SK-N-SH (cell line): ENCODE data around the gene TUBGCP6. TPM values are rescaled to one million over a fixed set of nuclear protein-coding genes. Genes with fewer than 3 reads are reported as not detected.

Experiments used
- CTCF ChIA-PET: fragments of 300-600, 350-600 bp; formaldehyde crosslinking; extraction: SDS; loops from one replicate; lab custom pipeline; 2021; lab: Yijun Ruan, JAX
- POLR2A ChIA-PET: fragments of 350-600 bp; sonication (Branson Sonifier 250); formaldehyde crosslinking; extraction: SDS; loops from one replicate; lab custom pipeline; 2020; ENCODE audit warnings: antibody characterized with exemption, inconsistent platforms; lab: Yijun Ruan, JAX
- DNase-seq: peaks from one replicate; pipeline ENCODE4 v3.0.0; 2012
- H2AFZ ChIP-seq: fragments of 200-600 bp; sonication (generic); 2 replicates; pipeline ENCODE4 v1.8.1; 2016; ENCODE audit warnings: antibody characterized with exemption, mild to moderate bottlenecking, low read depth
- H3F3A ChIP-seq: fragments of 200-600 bp; sonication (generic); replicated peaks from 2 replicates; pipeline ENCODE3; 2016; ENCODE audit warnings: antibody characterized with exemption, mild to moderate bottlenecking; ENCODE audit not compliant: insufficient read depth
- H3K27ac ChIP-seq, 2 experiments: fragments of 200-500 bp in 1 of 2; fragments of 200-600 bp in 1 of 2; sonication (Bioruptor generic) in 1 of 2; sonication (generic), shearing (Covaris generic) in 1 of 2; 2 replicates each; pipeline versions ENCODE4 v1.5.1 to v1.6.1; 2014 to 2016; ENCODE audit warnings: low read depth in 2 of 2, inconsistent platforms in 1 of 2, low read length in 1 of 2, mild to moderate bottlenecking in 1 of 2, mixed read lengths in 1 of 2
- H3K27me3 ChIP-seq: fragments of 200-600 bp; sonication (generic), shearing (Covaris generic); 2 replicates; pipeline ENCODE4 v1.6.1; 2016; ENCODE audit warnings: mixed run types; ENCODE audit not compliant: insufficient read depth
- H3K36me3 ChIP-seq, 2 experiments: fragments of 200-500 bp in 1 of 2; fragments of 200-600 bp in 1 of 2; sonication (Bioruptor generic) in 1 of 2; sonication (generic) in 1 of 2; replicated peaks in 1 of 2; 2 replicates each; pipeline versions ENCODE3 to v1.5.1; 2014 to 2016; ENCODE audit warnings: low read length in 1 of 2, mild to moderate bottlenecking in 1 of 2; ENCODE audit not compliant: insufficient read depth in 2 of 2, control insufficient read depth in 1 of 2
- H3K4me1 ChIP-seq, 2 experiments: fragments of 200-500 bp in 1 of 2; fragments of 200-600 bp in 1 of 2; sonication (Bioruptor generic) in 1 of 2; sonication (generic), shearing (Covaris generic) in 1 of 2; 2 replicates each; pipeline versions ENCODE4 v1.5.1 to v1.6.1; 2014 to 2016; ENCODE audit warnings: low read depth in 1 of 2, low read length in 1 of 2, mixed run types in 1 of 2; ENCODE audit not compliant: insufficient read depth in 2 of 2, control insufficient read depth in 1 of 2
- H3K4me2 ChIP-seq: fragments of 200-600 bp; sonication (generic), shearing (Covaris generic); 2 replicates; pipeline ENCODE4 v1.6.1; 2017; ENCODE audit warnings: mixed run types
- H3K4me3 ChIP-seq, 2 experiments: fragments of 200-500 bp in 1 of 2; fragments of 200-600 bp in 1 of 2; sonication (Bioruptor generic) in 1 of 2; sonication (generic), shearing (Covaris generic) in 1 of 2; 2 replicates each; pipeline versions ENCODE4 v1.5.1 to v1.8.1; 2014 to 2016; ENCODE audit warnings: low read depth in 2 of 2, inconsistent platforms in 1 of 2, low read length in 1 of 2, mild to moderate bottlenecking in 1 of 2, mixed read lengths in 1 of 2, moderate library complexity in 1 of 2
- H3K79me2 ChIP-seq: fragments of 200-600 bp; sonication (generic); 2 replicates; pipeline ENCODE4 v1.8.1; 2017; ENCODE audit warnings: mild to moderate bottlenecking; ENCODE audit not compliant: insufficient read depth
- H3K9ac ChIP-seq: fragments of 200-600 bp; sonication (generic); 2 replicates; pipeline ENCODE4 v1.6.1; 2017; ENCODE audit warnings: mixed run types
- H3K9me2 ChIP-seq: fragments of 200-600 bp; sonication (generic); 2 replicates; pipeline ENCODE4 v1.6.1; 2017; ENCODE audit warnings: mixed run types
- H3K9me3 ChIP-seq: fragments of 200-600 bp; sonication (generic); 2 replicates; pipeline ENCODE4 v1.6.1; 2017; ENCODE audit warnings: mixed run types, mild to moderate bottlenecking, moderate library complexity
- H4K20me1 ChIP-seq: fragments of 200-600 bp; sonication (generic); 2 replicates; pipeline ENCODE4 v1.6.1; 2017; ENCODE audit warnings: mild to moderate bottlenecking, mixed run types; ENCODE audit not compliant: insufficient read depth
- FOSL2 ChIP-seq: IDR thresholded peaks from 2 replicates; pipeline ENCODE4 v1.4.0; 2012; ENCODE audit warnings: low read depth, mild to moderate bottlenecking, moderate library complexity, borderline replicate concordance
- FOXM1 ChIP-seq: IDR thresholded peaks from 2 replicates; pipeline ENCODE4 v1.4.0; 2012; ENCODE audit warnings: low read depth, mild to moderate bottlenecking
- GABPA ChIP-seq: IDR thresholded peaks from 2 replicates; pipeline ENCODE4 v1.4.0; 2012; ENCODE audit warnings: low read depth, mild to moderate bottlenecking
- MXI1 ChIP-seq: IDR thresholded peaks from 2 replicates; pipeline ENCODE4 v1.6.1; 2012; ENCODE audit warnings: mild to moderate bottlenecking, low read depth, low read length, improper control_type of control experiment
- NFIC ChIP-seq: IDR thresholded peaks from 2 replicates; pipeline ENCODE4 v1.4.0; 2012; ENCODE audit warnings: borderline replicate concordance
- POLR2AphosphoS5 ChIP-seq: IDR thresholded peaks from 2 replicates; pipeline ENCODE4 v1.6.1; 2012; ENCODE audit warnings: low read depth, low read length
- RAD21 ChIP-seq: IDR thresholded peaks from 2 replicates; pipeline ENCODE4 v1.6.1; 2012; ENCODE audit warnings: mild to moderate bottlenecking, low read length
- RXRA ChIP-seq: IDR thresholded peaks from 2 replicates; pipeline ENCODE4 v1.4.0; 2012; ENCODE audit warnings: low read depth, mild to moderate bottlenecking, borderline replicate concordance
- SMC3 ChIP-seq: IDR thresholded peaks from 2 replicates; pipeline ENCODE4 v1.6.1; 2012; ENCODE audit warnings: low read depth, low read length, improper control_type of control experiment
- TEAD4 ChIP-seq: IDR thresholded peaks from 2 replicates; pipeline ENCODE4 v1.4.0; 2012; ENCODE audit warnings: mild to moderate bottlenecking, borderline replicate concordance; ENCODE audit not compliant: insufficient read depth
- YY1 ChIP-seq: IDR thresholded peaks from 2 replicates; pipeline ENCODE4 v1.4.0; 2012; ENCODE audit warnings: low read depth, mild to moderate bottlenecking
- WGBS: methylation state at CpG from one replicate; pipeline ENCODE4 v1.1.6; 2017; ENCODE audit warnings: low lambda C conversion rate; 5-methylcytosine and 5-hydroxymethylcytosine counted together
- polyA plus RNA-seq, 3 experiments: library from polyadenylated mRNA; depleted of rRNA; stranded (reverse); fragments of >200 nt; gene quantifications; 2 replicates each; pipeline ENCODE4 v1.2.3, GENCODE V29; 2012
- TF ChIP-seq, protein P1 (sequence below): IDR thresholded peaks from 2 replicates; pipeline ENCODE4; 2012
- TF ChIP-seq, protein P2 (sequence below): IDR thresholded peaks from 2 replicates; pipeline ENCODE4 v1.6.1; 2012; ENCODE audit warnings: mild to moderate bottlenecking, low read depth, low read length, moderate library complexity
- TF ChIP-seq, protein P3 (sequence below): IDR thresholded peaks from 2 replicates; pipeline ENCODE4 v1.4.0; 2012; ENCODE audit warnings: low read depth, borderline replicate concordance

Gene TUBGCP6
- polyA plus RNA-seq, 1 of the 3 experiments (the other 2 are of a cell fraction) = 40.4 TPM

DNA sequence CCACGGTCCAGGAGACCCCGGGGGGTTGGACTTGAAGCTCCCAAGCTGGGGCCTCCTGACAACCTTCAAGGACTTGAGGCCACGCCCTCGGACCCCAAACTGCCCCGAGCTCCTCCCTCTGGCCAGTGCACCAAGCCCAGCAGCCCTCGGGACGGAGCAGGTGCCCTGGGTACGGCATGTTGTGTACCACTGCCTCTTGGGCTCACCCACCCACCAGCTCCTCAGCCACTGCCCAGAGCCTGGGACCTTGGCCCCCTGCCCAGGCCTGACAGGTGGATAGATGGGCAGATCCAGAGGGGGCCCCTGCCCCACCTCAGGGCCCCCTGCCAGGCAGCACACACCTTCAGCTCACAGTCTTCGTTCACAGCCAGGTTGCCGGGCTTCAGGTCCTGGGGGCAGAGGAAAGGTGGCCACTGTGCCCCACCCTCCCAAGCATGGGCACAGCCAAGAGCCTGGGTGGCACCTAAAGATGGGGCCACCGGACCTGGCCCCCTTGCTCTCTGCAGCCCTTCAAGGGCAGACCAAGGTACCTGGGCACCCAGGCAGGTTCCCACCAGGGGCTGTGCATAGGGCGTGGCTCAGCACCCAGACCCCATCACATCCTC is 11.5 kb upstream of the TUBGCP6 start (continued):
- TF ChIP-seq FOXM1 = no peak
- no peak for TF ChIP-seq NFIC

DNA sequence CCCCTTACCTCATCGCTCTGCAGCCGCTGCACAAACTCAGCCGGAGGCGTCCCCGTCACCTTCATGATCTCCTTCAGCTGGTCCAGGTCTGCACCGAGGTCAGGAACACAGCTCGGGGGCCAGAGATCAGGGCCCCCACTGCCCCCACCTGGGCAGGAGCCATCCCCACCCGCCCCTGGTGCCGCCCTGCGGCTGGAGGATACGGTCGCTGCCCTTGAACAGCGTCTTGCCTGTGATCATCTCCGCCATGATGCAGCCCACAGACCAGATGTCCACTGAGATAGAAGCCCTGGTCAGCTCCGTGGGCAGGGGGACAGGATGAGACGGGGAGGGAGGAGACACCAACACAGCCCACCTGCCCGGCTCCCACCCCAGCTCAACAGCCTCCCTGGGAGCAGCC is 10.8 kb upstream of the TUBGCP6 start:
- CTCF ChIA-PET = interaction anchor here (0.8 to 2.4 kb wide), 5 partner anchors 8 to 86 kb away, joined by 3 to 11 read pairs (median 3); no protein-coding TSS in a partner anchor
- 92% methylated on average over 7 of the region's 17 CpGs for WGBS
- Histone ChIP-seq H3K9me2 (no peaks in the 10 kb centered on the region), H3F3A (peaks cover 13% of the 10 kb centered on the region), H4K20me1 (0 out of 2 replicates have a peak, but pooled peaks cover 7% of the 10 kb centered on the region), H3K4me2 (no peak overlapping the region), H3K4me1 (peaks cover 0 to 20% of the 10 kb centered on the region in 2 experiments; a peak in 1 of 4 replicates), H3K27ac (no peak overlapping the region)
- POLR2A ChIA-PET = no interaction called here
- no peak for DNase-seq
- TF ChIP-seq POLR2AphosphoS5 = no peak
- TF ChIP-seq, protein P1, sequence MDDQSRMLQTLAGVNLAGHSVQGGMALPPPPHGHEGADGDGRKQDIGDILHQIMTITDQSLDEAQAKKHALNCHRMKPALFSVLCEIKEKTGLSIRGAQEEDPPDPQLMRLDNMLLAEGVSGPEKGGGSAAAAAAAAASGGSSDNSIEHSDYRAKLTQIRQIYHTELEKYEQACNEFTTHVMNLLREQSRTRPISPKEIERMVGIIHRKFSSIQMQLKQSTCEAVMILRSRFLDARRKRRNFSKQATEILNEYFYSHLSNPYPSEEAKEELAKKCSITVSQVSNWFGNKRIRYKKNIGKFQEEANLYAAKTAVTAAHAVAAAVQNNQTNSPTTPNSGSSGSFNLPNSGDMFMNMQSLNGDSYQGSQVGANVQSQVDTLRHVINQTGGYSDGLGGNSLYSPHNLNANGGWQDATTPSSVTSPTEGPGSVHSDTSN = no peak
- TF ChIP-seq TEAD4 = no peak
- no peak for TF ChIP-seq GABPA
- TF ChIP-seq, protein P2, sequence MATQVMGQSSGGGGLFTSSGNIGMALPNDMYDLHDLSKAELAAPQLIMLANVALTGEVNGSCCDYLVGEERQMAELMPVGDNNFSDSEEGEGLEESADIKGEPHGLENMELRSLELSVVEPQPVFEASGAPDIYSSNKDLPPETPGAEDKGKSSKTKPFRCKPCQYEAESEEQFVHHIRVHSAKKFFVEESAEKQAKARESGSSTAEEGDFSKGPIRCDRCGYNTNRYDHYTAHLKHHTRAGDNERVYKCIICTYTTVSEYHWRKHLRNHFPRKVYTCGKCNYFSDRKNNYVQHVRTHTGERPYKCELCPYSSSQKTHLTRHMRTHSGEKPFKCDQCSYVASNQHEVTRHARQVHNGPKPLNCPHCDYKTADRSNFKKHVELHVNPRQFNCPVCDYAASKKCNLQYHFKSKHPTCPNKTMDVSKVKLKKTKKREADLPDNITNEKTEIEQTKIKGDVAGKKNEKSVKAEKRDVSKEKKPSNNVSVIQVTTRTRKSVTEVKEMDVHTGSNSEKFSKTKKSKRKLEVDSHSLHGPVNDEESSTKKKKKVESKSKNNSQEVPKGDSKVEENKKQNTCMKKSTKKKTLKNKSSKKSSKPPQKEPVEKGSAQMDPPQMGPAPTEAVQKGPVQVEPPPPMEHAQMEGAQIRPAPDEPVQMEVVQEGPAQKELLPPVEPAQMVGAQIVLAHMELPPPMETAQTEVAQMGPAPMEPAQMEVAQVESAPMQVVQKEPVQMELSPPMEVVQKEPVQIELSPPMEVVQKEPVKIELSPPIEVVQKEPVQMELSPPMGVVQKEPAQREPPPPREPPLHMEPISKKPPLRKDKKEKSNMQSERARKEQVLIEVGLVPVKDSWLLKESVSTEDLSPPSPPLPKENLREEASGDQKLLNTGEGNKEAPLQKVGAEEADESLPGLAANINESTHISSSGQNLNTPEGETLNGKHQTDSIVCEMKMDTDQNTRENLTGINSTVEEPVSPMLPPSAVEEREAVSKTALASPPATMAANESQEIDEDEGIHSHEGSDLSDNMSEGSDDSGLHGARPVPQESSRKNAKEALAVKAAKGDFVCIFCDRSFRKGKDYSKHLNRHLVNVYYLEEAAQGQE = no peak
- no peak for TF ChIP-seq YY1
- TF ChIP-seq FOXM1 = no peak
- TF ChIP-seq RAD21 = no peak
- TF ChIP-seq SMC3 = no peak
- TF ChIP-seq, protein P3, sequence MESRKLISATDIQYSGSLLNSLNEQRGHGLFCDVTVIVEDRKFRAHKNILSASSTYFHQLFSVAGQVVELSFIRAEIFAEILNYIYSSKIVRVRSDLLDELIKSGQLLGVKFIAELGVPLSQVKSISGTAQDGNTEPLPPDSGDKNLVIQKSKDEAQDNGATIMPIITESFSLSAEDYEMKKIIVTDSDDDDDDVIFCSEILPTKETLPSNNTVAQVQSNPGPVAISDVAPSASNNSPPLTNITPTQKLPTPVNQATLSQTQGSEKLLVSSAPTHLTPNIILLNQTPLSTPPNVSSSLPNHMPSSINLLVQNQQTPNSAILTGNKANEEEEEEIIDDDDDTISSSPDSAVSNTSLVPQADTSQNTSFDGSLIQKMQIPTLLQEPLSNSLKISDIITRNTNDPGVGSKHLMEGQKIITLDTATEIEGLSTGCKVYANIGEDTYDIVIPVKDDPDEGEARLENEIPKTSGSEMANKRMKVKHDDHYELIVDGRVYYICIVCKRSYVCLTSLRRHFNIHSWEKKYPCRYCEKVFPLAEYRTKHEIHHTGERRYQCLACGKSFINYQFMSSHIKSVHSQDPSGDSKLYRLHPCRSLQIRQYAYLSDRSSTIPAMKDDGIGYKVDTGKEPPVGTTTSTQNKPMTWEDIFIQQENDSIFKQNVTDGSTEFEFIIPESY = no peak
- TF ChIP-seq RXRA = no peak
- no peak for TF ChIP-seq MXI1
- TF ChIP-seq FOSL2 = no peak
- TF ChIP-seq, all 33 proteins: peak for 0
- no peaks in the 10 kb centered on the region for H3K9me3 ChIP-seq
- H3K36me3 ChIP-seq = peaks cover 0 to 31% of the 10 kb centered on the region in 2 experiments
- no peak overlapping the region for H3K9ac ChIP-seq
- H2AFZ ChIP-seq = no peak overlapping the region
- H3K79me2 ChIP-seq = peaks cover 25% of the 10 kb centered on the region
- H3K4me3 ChIP-seq = no peak overlapping the region
- H3K27me3 ChIP-seq = no peaks in the 10 kb centered on the region
